Activated T-cell treated with anti-CD3 and anti-CD28 coated beads, Interleukin-2, amount 50 U/mL, for 4 hours (primary cell): ENCODE measurements around the gene ZDHHC8. TPM values are rescaled to one million over a fixed set of nuclear protein-coding genes. Genes with fewer than 3 reads are reported as not detected.
"Not testable (repeated sequence)": the region's sequence is repeated elsewhere in the genome, so short reads cannot be mapped to it uniquely, and the experiment has no call there.

Source experiments
- ATAC-seq, 2 donors: fragments of 200-7000 bp; cut with Tn5 transposase; one replicate each; pipeline ENCODE4 v1.10.0; 2021
- DNase-seq: peaks from one replicate; pipeline ENCODE4 v3.0.0-alpha.2; 2020
- H3K27me3 Mint-ChIP-seq: one replicate; pipeline ENCODE4 v1.8.0; 2021; ENCODE audit warnings: low read depth, mixed read lengths
- H3K36me3 Mint-ChIP-seq: one replicate; pipeline ENCODE4 v1.8.0; 2022; ENCODE audit warnings: mixed read lengths; ENCODE audit not compliant: insufficient read depth
- H3K4me1 Mint-ChIP-seq: one replicate; pipeline ENCODE4 v1.8.0; 2021; ENCODE audit warnings: low read depth, mixed read lengths
- H3K4me3 Mint-ChIP-seq: one replicate; pipeline ENCODE4 v1.8.0; 2021; ENCODE audit warnings: mild to moderate bottlenecking, moderate library complexity, mixed read lengths
- H3K9me3 Mint-ChIP-seq: one replicate; pipeline ENCODE4 v1.8.0; 2021; ENCODE audit warnings: mixed read lengths
- total RNA-seq, 3 donors: library from RNA; stranded (reverse); gene quantifications; one replicate each; pipeline ENCODE4 v1.2.1, GENCODE V29; 2021

The ZDHHC8 gene
- total RNA-seq, 3 donors from 2014 or later = 88.2 to 99.5 (median 89.5) TPM

DNA sequence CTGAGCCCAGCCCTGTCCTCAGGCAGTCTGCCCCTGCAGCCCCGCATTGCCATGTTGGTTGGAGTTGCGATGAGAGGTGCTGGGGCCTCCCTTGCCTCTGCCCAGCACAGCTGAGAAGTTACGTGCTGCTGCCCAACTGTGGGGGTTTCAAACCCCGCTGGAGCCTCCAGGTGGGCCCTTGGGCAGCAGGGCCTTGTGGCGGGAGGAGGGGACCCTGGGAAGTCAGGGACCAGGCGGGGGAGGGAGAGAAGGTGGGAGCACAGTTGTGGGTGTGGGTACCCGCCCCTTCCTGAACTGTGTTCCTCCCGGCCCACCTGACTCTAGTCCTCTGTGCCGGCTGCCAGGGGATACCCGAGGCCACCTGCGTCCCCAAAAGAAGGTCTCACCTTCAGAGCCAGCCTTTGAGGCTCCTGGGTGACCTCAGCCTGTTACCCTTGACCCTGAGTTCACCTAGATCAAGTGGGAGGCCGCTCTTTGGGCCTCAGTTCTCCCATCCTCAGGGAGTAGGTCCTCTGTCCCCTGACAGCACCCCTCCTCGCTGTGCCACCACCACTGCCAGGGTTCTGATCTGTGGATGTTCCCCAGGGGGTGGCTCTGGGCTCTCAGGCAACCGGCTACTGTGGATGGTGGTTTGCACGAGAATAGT, 26.9 kb downstream of the ZDHHC8 start:
- ATAC-seq (no peak), DNase-seq (no peak)
- no peaks in the 10 kb centered on the region for H3K36me3 Mint-ChIP-seq
- H3K4me3 Mint-ChIP-seq = no peak overlapping the region
- peaks cover 8% of the 10 kb centered on the region for H3K27me3 Mint-ChIP-seq
- peaks cover 3% of the 10 kb centered on the region for H3K4me1 Mint-ChIP-seq
- no peaks in the 10 kb centered on the region for H3K9me3 Mint-ChIP-seq

DNA sequence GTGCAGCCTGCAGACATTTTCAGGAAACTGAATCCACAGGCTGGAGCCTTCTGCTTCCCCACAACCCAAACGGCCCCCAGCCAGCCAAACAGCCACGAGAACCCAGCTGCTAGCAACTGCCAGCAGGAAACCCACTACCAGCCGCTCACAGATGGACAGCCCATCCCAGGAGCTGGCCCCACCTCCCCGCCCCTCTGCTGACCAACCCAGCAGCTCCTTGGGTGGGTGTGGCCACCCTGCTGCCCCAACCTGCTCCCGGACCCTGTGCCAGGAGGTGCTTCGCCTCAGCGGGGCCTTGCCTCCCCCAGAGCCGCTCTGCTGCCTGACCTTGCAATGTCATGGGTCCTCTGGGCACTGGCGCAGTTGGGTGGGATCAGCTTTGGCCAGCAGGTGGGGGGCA, 27.5 kb downstream of the ZDHHC8 start:
- no peaks in the 10 kb centered on the region for H3K36me3 Mint-ChIP-seq
- DNase-seq = no peak
- peaks cover 3% of the 10 kb centered on the region for H3K4me1 Mint-ChIP-seq
- H3K9me3 Mint-ChIP-seq = no peaks in the 10 kb centered on the region
- H3K27me3 Mint-ChIP-seq = peaks cover 8% of the 10 kb centered on the region
- no peak overlapping the region for H3K4me3 Mint-ChIP-seq
- ATAC-seq = no peak

DNA sequence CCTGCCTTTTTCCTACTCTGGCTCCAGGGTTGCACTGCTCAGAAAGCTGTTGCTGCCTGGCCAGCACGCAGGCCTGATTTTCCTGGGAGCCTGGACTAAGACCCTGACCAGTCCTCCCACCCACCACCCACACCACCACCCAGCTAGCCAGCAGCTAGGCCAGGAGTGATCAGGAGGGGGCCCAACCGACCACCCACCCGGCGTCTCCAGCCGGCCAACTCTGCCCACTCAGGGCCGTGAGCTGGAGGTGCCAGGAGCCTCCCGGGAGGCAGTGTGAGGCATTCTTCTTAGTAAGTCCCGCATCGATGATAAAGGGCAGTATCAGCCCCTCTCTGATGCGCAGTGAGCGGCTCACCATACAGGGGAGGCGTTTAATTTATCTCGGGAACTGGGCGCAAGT, 27.9 kb downstream of the ZDHHC8 start:
- not testable (repeated sequence) for H3K9me3 Mint-ChIP-seq, DNase-seq, H3K4me1 Mint-ChIP-seq, ATAC-seq, H3K36me3 Mint-ChIP-seq, H3K27me3 Mint-ChIP-seq, H3K4me3 Mint-ChIP-seq

DNA sequence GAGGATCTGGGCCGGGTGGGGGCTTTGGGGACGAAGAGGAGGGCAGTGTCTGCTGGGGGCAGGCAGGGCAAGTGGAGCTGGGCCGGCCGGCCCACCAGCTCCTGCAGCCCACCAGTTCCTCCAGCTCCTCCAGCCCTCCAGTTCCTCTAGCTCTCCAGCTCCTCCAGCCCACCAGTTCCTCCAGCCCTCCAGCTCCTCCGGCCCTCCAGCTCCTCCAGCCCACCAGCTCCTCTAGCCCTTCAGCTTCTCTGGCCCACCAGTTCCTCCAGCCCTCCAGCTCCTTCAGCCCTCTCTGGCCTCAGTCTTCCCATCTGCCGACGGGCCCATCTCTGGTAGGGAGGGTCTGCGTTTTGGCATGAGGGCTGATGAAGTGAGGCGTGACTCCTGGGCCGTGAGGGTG, 28.4 kb downstream of the ZDHHC8 start:
- Mint-ChIP-seq H3K9me3 (no peaks in the 10 kb centered on the region), H3K27me3 (peaks cover 8% of the 10 kb centered on the region)

DNA sequence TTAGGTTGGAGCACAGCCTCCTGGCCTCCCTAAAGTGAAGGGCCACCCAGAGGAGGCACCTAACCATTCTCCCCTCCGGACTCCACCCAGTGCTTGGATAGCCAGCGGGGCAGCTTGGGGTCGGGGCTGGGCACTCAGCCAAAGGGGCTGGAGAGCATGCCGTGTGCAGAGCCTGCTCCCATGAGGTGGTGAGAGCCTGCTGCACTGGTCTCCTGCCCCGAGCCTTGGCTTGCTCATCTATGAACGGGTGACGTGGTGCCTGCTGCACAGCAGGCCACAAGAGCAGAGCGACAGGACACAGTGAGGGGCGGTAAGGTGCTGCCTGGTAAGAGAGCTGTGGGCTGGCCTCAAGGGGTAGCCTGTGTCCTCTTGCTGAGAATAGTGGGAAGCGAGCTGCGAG, 33.3 kb downstream of the ZDHHC8 start:
- H3K4me1 Mint-ChIP-seq = no peaks in the 10 kb centered on the region
- no peak for DNase-seq
- no peaks in the 10 kb centered on the region for H3K9me3 Mint-ChIP-seq
- no peak overlapping the region for H3K4me3 Mint-ChIP-seq
- H3K36me3 Mint-ChIP-seq = no peaks in the 10 kb centered on the region
- no peaks in the 10 kb centered on the region for H3K27me3 Mint-ChIP-seq
- ATAC-seq = no peak

More for the DNA sequence above, 28.4 kb downstream of the ZDHHC8 start:
- Mint-ChIP-seq H3K4me3 (no peak overlapping the region), H3K4me1 (peaks cover 3% of the 10 kb centered on the region), H3K36me3 (no peaks in the 10 kb centered on the region)
- DNase-seq = no peak
- ATAC-seq = no peak

DNA sequence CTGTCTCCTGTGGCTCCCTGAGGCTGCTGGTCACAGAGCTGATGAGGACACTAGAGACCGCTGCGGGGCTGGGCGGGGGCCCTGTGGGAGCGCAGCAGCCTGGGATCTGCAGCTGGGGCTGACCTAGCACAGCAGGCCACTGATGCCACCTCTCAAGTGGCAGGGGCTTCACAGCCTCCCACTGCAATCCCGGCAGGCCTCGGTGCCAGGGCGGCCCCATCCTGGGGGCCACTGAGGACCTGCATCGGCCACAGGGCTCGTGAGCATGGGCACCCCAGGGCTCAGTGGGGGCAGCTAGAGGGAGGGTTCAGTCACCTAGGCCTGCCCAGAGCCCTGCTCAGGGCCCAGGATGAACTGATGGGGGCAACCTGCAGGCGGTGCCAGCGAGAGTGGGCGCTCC, 33.8 kb downstream of the ZDHHC8 start:
- Mint-ChIP-seq H3K4me3 (no peak overlapping the region), H3K4me1 (no peaks in the 10 kb centered on the region), H3K36me3 (no peaks in the 10 kb centered on the region), H3K9me3 (no peaks in the 10 kb centered on the region), H3K27me3 (no peaks in the 10 kb centered on the region)
- ATAC-seq = no peak
- no peak for DNase-seq

DNA sequence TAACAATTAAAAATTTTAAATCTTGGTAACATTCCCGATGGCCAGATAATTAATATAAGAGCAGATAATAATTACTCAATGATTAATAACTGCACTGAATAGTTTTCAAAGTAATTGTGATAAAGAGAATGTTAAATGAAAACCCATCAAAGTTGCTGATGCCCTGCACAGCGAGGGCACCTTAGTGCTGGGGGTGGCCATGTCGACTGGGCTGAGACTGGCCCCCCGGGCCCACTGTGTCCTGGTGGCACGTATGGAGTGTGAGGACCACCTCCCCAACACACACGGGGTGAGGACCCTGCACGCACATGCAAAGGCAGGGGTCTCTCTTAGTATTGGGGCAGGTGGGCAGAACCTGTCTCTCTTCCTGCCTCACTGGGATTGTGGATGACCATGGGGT, 34.3 kb downstream of the ZDHHC8 start:
- Mint-ChIP-seq H3K36me3 (no peaks in the 10 kb centered on the region), H3K9me3 (no peaks in the 10 kb centered on the region), H3K4me3 (no peak overlapping the region), H3K4me1 (no peaks in the 10 kb centered on the region), H3K27me3 (no peaks in the 10 kb centered on the region)
- no peak for DNase-seq
- no peak for ATAC-seq

DNA sequence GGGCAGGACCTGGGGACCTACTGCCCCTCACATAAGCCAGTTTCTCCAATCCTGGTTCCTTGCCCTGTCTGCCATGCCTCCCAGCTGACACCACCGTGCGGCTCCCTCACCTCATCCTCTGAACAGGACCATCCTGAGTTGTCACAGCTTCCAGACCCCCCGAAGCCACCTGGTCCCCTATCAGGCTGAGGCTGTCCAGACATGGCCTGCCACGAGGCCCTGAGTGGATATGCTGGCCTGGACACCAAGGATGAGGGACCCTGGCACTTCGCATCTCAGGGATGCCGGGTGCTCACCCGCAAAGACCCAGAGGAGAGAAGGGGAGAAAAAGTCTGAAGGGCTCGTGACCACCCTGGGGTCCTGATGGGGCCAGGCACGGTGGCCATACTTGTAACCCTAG, 35.1 kb downstream of the ZDHHC8 start:
- Mint-ChIP-seq H3K36me3 (no peaks in the 10 kb centered on the region), H3K9me3 (no peaks in the 10 kb centered on the region)
- ATAC-seq = no peak

DNA sequence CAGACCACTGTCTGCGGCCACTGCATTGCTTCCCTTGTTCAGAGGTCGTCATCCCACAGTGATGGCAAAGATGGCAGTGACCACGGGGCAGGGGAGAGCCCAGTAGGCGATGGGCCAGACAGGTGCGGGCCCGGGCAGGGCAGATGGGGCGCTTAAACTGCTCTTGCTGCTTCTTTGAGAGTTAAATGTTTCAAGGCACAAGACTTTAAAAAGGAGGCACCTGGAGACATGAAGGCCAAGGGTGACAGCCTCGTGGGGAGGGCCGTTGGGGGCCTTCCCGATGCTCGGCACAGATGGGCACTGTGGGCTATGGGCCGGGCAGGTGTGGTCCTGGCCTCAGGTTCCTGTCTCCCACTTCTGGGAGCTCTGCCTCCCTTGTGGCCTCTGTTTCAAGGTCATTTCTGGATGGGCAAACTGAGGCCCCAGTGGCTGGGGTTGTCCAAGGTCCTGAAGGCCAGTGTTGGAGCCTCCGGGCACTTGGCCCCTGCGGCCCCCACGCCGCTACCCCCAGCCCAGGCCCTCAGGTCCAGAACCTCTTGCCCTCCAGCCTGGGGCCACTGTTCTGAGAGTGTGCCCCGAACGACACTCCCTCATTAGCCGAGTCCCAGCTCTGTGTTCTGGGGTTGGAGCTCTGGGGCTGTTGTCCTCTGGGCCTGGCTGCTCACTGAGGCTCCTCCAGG, 36.2 kb downstream of the ZDHHC8 start:
- no peak for ATAC-seq
- H3K36me3 Mint-ChIP-seq = no peaks in the 10 kb centered on the region
- no peaks in the 10 kb centered on the region for H3K9me3 Mint-ChIP-seq
- no peak for DNase-seq
- no peaks in the 10 kb centered on the region for H3K27me3 Mint-ChIP-seq
- H3K4me3 Mint-ChIP-seq = no peak overlapping the region
- no peaks in the 10 kb centered on the region for H3K4me1 Mint-ChIP-seq

More for the DNA sequence above, 35.1 kb downstream of the ZDHHC8 start:
- DNase-seq = no peak
- H3K4me3 Mint-ChIP-seq = no peak overlapping the region
- no peaks in the 10 kb centered on the region for H3K27me3 Mint-ChIP-seq
- H3K4me1 Mint-ChIP-seq = no peaks in the 10 kb centered on the region

DNA sequence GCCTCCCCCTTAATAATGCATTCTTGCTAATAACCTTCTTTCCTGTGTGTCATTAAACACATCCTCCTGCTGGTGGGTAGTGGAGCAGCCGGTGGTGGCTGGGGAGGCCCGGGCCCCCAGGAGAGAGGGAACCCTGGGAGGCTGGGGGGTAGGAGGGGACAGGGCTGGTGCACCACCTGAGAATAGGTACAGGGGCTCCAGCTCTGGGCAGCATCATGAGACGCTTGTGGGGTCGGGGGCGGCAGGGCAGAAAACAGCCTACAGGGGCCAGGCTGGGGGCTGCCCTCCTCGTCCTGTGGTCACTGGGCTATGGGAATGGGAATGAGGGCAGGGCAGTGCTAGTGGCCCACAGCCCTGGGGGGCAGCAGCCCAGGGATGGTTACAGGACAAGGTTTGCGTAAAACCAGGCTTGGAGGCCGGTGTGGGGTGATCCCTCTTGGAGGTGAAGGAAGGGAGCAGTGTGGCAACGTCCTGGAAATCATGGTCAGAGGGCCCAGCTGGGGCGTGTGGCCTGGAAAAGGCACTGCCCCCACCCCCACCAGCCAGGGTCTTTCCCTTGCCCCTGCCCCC, 37.7 kb downstream of the ZDHHC8 start:
- Mint-ChIP-seq H3K27me3 (no peaks in the 10 kb centered on the region), H3K36me3 (no peaks in the 10 kb centered on the region), H3K4me3 (no peak overlapping the region), H3K4me1 (no peaks in the 10 kb centered on the region), H3K9me3 (no peaks in the 10 kb centered on the region)
- ATAC-seq (no peak), DNase-seq (no peak)

DNA sequence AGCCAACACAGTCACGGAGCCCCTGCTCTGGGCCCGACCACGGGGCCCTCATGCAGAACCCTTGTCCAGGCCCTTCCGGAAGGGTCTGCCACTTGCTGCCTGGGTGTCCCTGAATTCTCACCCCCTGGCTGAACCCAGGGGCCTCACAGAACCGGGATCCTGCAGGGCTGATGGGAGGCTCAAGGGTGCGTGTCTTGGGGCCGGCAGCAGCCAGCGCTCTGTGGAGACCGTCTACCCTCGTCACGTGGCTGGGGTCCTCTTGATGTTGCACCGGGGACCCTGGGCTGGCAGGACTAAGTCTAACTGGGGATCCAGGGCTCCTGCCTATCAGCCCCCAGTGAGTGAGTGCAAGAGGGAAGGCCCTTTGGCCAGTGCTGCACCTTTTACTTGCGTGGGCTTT, 38.6 kb downstream of the ZDHHC8 start:
- ATAC-seq = no peak
- Mint-ChIP-seq H3K4me3 (no peak overlapping the region), H3K36me3 (no peaks in the 10 kb centered on the region), H3K9me3 (no peaks in the 10 kb centered on the region), H3K27me3 (no peaks in the 10 kb centered on the region), H3K4me1 (no peaks in the 10 kb centered on the region)
- no peak for DNase-seq

DNA sequence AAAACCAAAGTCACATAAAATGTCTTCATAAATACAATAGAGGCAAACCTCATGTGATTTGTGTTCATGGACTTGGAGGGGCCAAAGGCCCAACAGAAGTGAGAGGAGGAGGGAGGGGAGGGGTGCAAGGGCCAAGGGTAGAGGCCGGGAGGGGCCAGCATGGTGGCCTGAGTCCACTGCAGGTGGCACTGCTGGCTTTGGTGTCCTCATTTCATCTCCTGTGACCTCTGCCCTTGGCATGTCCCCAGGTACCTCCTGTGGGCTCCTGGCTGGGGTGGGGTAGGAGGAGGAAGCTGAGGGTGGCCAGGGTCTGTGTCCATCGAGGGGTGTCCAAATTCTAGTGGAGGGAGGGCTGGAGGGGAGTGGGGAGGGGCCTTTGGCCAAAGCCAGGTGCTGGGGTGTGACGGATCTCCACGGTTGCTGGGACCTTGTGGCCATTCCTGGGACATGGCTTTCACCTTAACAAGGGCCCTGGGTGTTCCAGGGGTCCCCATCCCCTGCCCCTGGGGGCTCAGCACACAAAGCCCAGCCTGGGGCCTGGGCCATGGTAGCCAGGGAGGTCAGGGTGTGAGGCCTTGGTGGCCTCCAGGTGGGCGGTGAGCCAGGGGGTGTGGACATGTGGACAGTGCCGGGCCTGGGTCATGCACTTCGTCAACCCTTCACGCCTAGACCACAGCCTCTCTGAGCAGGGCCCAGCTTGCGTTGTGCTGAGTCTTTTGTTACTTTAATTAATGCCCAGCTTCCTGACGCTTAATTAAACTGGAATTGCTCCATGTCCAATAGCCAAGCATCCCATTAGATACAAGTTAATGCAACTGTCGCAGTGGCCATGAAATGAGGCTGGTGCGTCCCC, 39.9 kb downstream of the ZDHHC8 start:
- Mint-ChIP-seq H3K4me3 (no peak overlapping the region), H3K36me3 (no peaks in the 10 kb centered on the region), H3K9me3 (no peaks in the 10 kb centered on the region), H3K27me3 (no peaks in the 10 kb centered on the region), H3K4me1 (no peaks in the 10 kb centered on the region)
- no peak for DNase-seq
- ATAC-seq = no peak

DNA sequence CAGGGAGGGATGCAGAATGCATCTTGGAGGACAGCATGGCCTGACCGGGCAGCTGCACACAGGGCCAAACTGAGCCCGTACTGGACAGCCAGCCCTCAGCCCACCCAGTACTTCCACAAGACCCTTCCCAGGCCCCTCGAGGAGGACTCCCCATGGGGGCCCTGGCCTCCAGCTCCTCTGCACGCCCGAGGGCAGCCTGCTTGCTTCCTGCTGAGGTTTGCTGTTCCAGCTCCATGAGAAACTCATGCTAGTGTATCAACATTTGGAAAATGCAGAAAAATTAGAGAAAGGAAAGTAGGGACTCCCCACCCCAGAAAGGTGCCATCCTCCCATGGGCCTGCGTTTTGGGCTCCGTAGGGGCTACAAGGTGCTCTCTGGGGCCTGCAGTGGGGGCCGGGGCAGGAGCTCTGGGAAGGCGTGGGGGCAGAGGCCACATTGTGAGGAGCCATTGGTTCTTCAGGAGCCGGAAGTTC, 40.6 kb downstream of the ZDHHC8 start:
- H3K27me3 Mint-ChIP-seq = no peaks in the 10 kb centered on the region
- H3K36me3 Mint-ChIP-seq = no peaks in the 10 kb centered on the region
- H3K4me3 Mint-ChIP-seq = no peak overlapping the region
- H3K4me1 Mint-ChIP-seq = no peaks in the 10 kb centered on the region
- DNase-seq (no peak), ATAC-seq (no peak)
- H3K9me3 Mint-ChIP-seq = no peaks in the 10 kb centered on the region

DNA sequence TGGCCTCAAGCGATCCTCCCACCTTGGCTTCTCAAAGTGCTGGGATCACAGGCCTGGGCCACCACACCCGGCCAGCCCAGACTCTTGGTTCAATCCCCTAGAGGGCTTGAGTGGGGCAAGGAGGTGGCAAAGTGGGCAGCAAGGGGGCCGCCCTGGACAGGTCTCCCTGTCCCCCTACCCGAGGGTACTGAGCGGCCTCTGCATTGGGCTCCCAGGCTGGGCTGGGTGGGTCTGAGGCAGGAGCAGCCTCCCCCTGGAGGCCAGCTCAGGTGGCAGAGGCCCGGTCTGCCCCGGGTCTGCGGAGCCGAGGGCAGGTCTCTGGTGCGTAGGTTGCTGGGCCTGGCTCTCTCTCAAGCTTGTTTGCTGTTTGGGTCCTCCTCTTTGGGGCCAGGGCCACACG, 41.6 kb downstream of the ZDHHC8 start:
- DNase-seq = no peak
- Mint-ChIP-seq H3K4me1 (no peaks in the 10 kb centered on the region), H3K27me3 (no peaks in the 10 kb centered on the region), H3K36me3 (no peaks in the 10 kb centered on the region), H3K4me3 (no peak overlapping the region), H3K9me3 (no peaks in the 10 kb centered on the region)
- no peak for ATAC-seq
